ENCODE data around the gene DIAPH3.

The DIAPH3 gene

DNA sequence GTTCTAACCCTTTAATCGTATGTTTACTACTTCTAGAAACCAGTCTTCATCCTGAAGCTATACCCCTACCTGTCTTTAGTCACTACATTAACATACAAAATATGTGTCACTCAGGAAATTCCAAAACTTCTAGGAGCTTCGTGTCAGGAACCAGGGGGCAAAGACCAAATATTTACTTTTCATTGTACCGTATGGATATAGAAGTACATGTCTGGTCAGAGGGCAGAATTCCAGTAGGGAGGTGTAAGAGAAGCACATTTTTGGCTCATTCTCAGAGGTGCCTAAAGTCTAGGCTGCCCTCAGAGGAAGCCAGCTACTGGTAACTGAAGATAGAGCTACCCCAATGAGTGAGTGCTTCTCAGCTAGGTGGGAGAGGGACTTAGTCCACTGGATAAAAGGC is 320.7 kb downstream of the DIAPH3 start:
- DNase-seq = no peak

DNA sequence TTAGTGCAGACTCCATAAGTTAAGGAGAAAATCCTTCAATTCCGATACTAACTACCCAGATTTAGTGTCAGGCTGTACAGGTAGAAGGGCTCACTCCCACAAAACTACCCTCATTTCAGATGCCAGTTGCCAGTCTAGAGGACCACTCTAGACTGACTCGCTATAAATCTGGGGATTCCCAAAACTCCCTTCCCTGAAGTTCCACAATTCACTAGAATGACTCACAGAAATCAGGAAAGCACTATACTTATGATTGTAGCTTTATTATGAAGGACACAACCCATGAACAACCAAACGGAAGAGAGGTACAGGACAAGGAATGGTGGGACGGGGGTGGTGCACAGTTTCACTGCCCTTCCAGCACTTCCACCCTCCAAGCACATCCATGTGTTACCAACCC is 321.2 kb downstream of the DIAPH3 start:
- no peak for DNase-seq

DNA sequence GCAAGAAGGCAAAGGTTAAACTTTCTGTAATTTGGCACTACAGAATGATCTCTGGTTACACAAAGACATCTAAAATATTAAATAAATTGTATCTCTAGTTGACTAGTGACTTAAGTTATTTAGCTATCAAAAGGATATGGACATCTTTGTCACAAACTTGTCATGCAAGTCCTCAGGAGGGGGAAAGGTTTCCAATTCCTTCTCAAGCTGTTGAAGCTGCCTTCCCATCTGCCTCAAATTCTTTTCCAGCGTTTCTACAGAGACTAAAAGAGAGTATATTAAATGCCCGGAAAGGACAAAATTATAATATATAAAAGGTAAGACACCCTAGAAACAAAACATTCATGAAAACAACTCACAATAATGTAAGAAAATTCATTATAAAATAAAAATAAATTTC is 324.5 kb downstream of the DIAPH3 start:
- no peak for DNase-seq

DNA sequence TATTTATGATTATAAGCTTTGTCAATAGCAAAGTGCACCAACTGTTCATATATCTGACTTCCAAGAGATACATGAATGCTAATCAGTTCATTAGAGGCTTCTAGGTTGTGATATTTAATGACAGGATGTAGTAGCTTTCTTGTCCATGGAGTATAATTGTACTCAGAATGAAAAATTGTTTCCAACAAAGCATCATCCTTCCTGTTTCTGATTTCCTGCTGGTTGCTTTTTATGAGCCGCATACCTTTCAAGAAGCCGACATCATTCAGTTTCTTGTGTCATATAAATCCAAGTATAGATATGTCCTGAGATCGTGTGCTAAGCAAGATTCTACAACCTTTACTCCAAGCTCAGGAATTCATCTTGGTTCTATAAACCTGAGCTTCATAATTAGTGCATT is 326.6 kb downstream of the DIAPH3 start:
- no peak for DNase-seq

GRCh38 chr13:59835569-59835968 is 328.2 kb downstream of the DIAPH3 start:
- DNase-seq = no peak

DNA sequence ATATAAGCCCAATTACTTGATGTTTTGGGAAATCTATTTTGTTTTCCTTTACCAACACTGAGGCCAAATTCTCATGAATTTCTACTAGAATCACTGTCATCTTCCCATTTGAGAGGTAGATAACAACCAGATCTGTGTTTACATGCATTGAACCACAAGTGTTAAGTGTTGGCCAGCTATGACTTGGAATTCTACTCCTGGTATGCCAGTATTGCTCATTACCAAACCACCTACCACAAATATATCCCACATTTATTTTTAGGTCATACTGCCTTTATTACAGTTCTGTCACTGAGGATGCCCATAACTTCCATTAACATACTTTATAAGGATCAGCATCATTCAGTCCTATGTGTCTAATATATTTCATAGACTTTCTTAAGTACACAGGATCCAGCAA is 328.9 kb downstream of the DIAPH3 start:
- no peak for DNase-seq

DNA sequence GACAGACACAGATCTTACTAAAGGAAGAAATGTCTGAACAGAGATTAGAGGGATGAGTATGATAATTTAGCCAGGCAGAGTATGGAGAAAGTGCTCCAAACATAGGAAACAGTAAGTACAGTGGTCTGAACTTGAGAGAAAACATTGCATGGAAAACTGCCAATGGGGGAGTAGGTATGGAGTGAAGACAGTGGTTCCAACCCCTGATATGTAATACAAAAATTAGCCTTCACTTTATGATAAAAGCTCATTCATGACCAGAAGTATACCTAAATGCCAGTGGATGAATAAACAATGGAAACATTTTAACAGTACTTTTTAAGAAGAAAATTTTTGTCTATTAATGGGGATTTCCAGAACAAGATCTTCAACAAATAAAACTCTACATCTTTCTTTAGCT is 334.0 kb downstream of the DIAPH3 start:
- DNase-seq = no peak

- no peak for DNase-seq
Observed at GRCh38 chr13:59823486-59823885, 340.2 kb downstream of the DIAPH3 start.

- no peak for DNase-seq
Observed at GRCh38 chr13:59809564-59809963, 354.2 kb downstream of the DIAPH3 start.

DNA sequence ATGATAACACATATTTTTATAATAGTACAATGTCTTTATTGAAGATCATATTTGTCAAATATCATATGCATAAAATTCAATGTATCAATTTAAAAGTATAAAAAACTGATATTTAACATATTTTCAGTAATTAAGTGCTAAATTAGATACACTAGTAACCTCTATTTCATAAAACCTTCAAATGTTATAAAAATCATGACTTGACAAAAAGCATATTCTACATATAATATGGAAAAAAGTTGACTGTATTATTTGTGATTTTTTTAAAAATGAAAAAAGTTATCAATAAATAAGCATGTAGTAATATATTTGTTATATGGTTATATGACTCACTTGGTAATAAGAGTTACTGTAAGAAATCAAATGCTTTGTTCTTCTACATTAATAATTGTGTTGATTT is 356.9 kb downstream of the DIAPH3 start:
- no peak for DNase-seq

DNA sequence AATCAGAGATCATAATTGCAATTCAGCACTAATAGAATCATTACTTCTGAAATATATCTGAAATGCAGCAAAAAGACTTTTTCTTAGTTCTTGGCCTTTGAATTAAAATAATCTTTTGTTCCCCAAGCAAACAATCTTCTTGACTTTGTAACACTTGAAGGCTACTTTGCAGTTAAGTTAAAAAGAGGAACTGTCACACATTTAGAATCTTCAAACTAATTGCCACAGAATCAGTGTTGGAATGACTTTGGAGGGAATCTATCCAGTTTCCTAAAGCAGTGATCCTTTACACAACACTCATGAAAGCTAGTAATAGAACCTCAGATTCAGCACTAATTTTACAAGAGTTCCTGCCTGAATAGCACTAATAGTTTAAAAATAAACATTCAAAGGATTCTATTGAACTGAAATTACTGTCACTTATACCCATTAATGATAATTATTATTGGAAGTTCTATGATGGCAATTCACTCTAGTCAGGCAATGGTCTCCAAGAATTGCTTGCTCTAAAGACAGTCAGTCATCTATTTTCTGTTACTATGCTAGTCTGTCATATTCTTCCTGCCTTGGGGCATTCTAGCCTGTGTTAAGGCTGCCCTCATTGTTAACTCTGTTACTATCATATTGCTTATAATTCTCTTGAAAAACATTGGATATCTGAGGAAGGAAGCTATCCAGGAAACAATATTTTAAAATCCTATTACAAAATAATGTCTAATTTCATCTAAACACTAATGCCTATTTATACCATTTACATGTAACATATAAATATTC is 362.4 kb downstream of the DIAPH3 start:
- DNase-seq = no peak

DNA sequence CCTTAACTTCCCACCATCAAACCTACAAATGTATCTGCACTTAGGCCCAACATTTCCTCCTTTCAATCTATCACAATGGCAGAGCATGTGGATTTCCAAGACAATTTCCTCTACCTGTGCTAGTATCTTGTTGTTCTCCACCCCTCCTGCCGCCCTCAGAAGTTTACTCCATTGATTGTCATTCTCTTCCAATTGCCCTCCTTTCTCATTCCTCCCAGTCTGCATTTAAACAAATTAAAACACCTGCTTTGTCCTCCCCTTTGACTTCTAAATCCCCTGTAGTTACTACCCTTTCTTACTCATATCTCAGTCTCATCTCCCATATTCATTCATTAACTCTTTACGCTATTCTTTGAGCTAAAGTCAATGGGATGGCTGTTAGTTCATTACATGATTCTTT is 370.6 kb downstream of the DIAPH3 start:
- DNase-seq = no peak

DNA sequence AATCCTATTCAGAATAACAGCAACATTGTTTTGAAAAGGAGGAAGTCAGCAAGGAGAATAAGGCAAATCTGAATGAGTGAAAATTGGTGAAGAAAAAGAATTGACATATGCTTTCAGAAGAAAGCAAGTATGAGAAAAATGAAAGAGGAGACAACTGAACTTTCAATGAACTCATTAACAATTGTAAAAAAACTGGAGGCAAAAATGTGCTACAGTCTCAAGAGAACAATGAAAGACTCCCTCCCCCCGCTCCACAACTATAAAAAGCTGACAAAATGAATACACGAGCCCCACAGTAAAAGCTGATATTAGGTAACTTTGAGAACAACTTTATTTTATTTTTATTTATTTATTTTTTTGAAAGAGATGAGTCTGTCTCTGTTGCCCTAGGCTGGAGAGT is 373.1 kb downstream of the DIAPH3 start:
- DNase-seq = no peak

GRCh38 chr13:59789558-59789957 is 374.2 kb downstream of the DIAPH3 start:
- no peak for DNase-seq

DNA sequence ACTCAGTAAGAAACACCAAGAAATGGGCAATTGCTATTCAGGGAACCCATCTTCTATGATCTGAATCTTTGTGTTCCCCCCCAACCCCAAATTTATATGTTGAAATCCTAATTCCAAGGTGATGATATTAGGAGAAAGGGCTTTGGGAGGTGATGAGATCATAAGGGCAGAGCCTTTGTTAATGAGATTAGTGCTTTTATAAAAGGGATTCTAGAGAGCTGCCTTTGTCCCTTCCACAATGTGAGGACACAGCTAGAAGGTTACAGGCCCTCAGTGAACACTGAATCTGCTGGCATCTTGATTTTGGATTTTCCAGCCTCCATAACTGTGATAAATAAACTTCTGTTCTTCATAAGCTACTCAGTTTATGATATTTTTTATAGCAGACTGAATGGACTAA is 376.0 kb downstream of the DIAPH3 start:
- DNase-seq = no peak

DNA sequence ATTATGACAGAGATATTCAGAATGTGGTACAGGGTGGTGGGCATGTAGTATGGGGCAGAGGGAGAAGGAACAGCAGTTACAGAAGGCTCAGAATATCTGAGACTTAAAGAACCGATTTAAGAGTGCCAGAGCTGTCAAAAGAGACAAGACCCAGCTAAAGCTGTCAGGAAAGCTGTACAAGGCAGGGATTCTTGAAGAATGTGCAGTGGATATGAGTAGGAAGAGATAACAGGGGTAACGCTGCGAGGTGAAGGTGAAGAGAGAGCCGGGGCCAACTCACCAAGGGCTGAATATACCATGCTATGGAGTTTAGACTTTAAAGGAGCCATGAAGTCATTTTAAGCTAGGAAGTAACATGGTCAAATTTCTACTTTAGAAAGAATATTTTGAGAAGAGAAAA is 381.0 kb downstream of the DIAPH3 start:
- DNase-seq = no peak

- DNase-seq = no peak
Observed at GRCh38 chr13:59780058-59780457, 383.7 kb downstream of the DIAPH3 start.

DNA sequence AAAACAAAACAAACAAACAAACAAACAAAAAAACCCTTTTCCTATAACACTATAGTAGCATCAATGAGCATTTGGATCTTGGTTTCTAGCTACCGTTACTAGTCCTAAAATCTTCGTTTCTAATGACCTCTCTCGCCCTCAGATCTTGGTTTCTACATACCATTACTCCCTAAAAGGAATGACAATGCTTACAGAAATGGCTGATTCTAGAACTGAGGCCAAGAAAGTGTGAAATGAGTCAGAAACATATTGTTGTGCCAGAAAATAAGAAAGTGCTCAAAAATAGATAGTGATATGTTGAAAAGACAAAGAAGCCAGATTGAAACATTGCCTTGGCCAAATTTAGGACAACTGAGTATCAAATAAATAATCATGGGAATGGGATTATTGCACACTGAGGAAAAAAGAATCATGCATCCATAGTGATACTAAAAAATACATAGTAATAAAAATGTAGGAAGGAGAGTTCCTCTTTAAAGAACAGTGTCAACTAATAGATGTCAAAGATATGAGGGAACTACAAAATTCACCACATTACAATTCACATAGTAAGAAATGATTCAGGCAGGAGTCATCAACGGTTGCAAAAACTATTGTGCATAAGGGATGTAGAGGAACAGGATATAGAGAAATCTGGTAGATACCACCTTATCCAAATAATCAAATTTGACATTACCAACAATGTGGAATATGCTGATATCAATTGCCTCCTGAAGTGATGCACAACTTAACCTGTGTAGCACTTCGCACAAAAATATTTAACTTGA is 386.6 kb downstream of the DIAPH3 start:
- no peak for DNase-seq

GRCh38 chr13:59774491-59774971 is 389.2 kb downstream of the DIAPH3 start:
- DNase-seq = no peak

GRCh38 chr13:59771272-59771671 is 392.5 kb downstream of the DIAPH3 start:
- DNase-seq = no peak

GRCh38 chr13:59770451-59770850 is 393.3 kb downstream of the DIAPH3 start:
- no peak for DNase-seq

DNA sequence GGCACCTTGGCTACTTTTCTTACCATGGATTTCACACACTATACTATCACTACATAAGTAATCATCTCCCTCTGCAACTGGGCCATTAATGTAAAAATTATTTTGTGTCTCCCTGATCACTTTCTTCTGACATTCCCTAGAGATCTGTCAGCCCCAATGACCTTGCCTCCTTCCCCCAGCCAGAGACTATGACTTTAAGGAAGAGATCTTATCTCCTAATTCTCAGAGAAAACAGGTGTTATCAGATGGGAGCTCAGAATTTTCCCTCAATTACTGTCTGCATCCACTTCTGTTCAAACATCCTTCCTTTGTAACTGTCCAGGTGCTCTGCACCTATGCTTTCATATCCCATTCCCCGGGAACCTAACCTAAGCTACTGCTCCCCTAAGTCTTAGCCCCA is 397.5 kb downstream of the DIAPH3 start:
- DNase-seq = no peak

DNA sequence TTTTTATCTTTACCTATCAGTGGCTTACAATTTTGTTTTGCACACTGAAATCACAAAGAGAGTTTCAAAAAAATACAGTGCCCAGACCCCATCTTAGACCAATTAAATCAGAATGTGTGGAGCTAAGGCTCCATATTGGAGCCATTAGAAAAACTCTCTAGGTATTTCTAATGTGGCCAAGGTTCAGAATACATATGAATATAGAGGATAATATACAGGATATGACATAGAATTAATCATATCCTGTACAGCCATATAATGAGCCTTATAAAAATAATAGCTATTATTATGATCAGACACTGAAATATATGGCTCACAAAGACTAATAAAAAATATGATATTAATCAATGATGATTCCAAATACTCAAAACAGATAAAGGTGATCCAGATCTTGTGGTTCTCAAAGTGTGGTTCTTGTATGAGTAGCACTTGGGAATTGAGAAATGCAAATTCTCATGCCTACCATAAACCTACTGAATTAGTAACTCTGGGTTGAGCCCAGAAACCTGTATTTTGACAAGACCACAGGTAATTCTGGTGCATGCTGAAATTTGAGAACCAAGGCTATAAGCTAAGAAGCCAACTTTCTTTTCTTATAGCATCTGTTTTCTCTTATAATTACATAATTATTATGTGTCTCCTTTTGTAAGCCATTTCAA is 408.0 kb downstream of the DIAPH3 start:
- no peak for DNase-seq

DNA sequence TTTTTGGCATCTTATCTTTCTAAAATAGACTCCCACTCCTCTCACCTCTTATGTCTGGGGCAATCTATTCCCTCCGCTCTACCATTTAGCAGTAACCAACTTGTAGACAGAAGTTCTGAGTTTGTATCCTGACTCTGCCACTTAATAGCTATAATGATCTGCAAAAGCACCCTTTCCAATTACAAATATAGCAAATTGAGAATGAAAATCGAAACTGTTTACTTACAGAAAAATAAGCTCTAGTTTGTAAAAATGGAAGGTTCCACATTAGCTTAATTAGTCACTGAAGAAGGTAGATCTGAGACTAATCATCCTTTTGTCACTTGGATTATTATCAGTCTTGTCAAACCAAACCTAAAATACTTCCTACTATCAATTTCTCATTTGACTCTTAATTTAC is 409.3 kb downstream of the DIAPH3 start:
- no peak for DNase-seq

Data from CD4-positive, alpha-beta T cell treated with Interleukin-12 subunit alpha and Interleukin-12 subunit beta, for 1 hour (primary cell).